Measurements from ENCODE around the gene NAPEPLD. TPM values are rescaled to one million over a fixed set of nuclear protein-coding genes. Genes with fewer than 3 reads are reported as not detected.

Gene NAPEPLD
- total RNA-seq, 1 experiment from 2014 or later, result 14.8 TPM

Other genes with a start within 250 kb of the NAPEPLD start
- gene LRRC17, start 236.1 kb downstream of the NAPEPLD start, total RNA-seq (2021), result 9.2 and 10.0 TPM in 2 replicates
- 0.15 and 0.37 TPM in 2 replicates for gene FBXL13, start 74.3 kb downstream of the NAPEPLD start, total RNA-seq (2021)
- gene ARMC10, start 74.0 kb downstream of the NAPEPLD start, total RNA-seq (2021), result 32.0 and 36.2 TPM in 2 replicates
- 66.8 and 71.7 TPM in 2 replicates for gene PMPCB, start 148.3 kb upstream of the NAPEPLD start, total RNA-seq (2021)
- gene DNAJC2, start 195.7 kb upstream of the NAPEPLD start, total RNA-seq (2021), result 59.6 and 76.8 TPM in 2 replicates
- gene PSMC2, start 198.5 kb upstream of the NAPEPLD start, total RNA-seq (2021), result 303 and 333 TPM in 2 replicates